NCI-H82 treated with DMSO at 0.1 percent for 48 hours (cell line): Measurements from ENCODE around the gene PUSL1.

Source experiments
- DNase-seq: peaks from one replicate; lab custom pipeline; 2025; ENCODE audit not compliant: unreplicated experiment; lab: John Stamatoyannopoulos, UW

Gene PUSL1

DNA sequence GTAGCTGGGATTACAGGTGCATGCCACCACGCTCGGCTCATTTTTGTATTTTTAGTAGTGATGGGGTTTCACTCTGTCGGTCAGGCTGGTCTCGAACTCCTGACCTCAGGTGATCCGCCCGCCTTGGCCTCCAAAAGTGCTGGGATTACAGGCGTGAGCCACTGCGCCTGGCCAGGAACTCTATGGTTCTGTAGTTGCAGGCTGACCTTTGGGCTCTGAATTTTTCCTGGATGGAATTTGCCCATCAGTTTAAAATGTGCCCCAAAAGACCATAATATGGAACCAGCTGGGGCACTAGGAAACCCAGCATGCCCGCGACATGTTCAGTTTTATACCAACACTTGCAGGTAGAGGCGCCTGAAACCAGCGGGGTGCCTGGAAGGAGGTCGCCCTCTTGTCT, 29.8 kb upstream of the PUSL1 start:
- no peak for DNase-seq

GRCh38 chr1:1279028-1279427, 29.4 kb upstream of the PUSL1 start:
- DNase-seq: no peak

DNA sequence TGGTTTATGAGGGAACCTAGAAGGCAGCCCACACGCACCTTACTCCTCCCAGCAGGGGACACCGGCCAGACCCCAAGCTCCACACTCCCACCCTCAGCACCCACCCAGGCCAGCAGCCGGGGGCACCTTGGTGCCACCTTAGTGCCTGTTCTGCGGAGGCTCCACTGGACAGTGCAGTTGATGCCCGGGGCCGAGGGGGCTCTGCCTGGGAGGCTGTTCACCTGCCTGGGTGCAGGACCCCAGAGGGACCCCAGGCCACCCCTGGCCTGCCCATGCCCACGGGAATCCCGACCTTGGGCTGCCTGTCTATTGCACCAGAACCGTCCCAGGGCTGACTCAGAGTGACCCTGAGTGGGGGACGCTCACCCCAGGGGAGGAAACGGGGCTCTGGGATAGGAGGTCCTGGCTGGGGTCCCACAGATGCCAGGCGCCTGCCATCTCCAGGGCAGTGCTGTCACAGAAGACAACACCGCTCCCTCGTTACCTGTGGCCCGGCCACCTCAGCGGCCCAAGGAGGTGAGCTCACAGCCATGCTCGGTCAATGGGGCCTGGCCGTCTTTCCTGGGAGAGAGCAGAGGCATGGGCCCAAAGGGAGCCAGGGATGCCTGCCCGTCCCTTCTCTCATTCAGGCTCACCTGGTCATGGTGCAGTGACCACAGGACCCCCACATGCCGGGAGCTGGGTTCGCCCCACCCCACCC, 27.5 kb upstream of the PUSL1 start:
- no peak for DNase-seq

DNA sequence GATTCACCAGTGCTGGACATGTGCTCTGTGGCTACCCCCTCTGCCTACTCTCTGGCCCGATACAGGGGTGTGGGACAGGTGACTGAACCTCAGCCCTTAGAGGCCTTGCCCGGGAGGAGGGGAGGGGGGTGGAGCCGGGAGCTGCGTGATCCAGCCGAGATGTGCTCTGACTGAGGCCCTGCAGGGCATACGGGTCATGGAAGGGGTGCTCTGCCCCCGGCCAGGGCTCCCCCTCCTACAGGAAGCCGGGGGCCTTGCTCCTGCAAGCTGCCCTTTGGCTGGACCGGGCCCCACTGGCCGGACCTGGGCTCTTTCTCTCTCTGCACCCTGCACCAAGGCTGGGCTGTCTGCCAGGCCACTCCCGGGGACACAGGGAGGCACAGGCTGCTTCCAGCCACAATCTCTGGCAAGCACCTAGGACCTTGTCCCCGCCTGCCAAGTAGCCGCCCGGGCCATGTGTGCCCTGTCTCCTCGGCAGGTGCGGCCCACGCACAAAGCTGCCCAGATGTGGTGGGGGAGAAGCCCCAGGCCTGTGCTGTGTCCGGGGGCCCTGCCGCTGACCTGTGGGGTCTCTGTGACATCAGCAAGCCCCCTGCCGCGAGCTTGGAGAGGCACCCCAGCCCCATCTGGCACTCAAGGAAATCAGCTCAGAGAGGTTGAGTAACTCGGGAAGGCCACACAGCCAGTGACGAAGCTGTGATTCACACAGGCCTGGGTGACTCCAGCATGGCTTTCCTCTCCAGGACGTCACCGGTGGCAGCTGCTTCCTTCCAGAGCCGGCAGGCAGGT, 26.7 kb upstream of the PUSL1 start:
- DNase-seq: no peak

DNA sequence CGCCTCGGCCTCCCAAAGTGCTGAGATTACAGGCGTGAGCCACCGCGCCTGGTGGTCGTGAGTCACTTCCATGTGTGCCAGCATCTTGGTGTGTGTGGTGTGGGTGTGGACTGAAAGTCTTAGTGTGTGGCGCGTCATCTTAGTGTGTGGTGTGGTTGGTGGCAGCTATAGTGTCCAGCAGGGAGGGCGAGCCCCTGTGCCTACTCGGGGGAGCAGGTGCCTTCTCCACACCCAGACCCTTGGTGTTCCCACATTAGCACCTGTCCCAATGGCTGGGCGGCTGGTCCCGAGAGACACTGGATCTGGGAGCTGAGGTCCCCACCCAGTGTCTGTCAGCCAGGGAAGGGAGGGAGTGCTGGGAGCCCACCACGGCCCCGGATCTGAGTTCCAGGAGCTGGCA, 25.4 kb upstream of the PUSL1 start:
- no peak for DNase-seq

DNA sequence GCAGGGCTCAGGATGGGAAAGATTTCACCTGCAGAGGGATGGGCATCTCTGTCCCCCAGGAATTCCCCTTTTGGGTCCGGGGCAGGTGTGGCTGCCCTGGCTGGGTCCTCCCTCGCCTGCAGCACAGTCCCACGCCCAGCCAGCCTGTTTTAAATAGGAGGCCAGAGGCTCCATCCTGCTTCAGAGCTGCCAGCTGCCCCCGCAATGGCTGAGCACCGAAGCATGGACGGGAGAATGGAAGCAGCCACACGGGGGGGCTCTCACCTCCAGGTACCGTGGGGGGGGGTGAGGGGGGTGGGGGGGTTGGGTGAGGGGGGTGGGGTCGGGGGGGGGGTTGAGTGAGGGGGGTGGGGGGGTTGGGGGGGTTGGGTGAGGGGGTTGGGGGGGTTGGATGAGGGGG, 24.6 kb upstream of the PUSL1 start:
- DNase-seq: no peak

DNA sequence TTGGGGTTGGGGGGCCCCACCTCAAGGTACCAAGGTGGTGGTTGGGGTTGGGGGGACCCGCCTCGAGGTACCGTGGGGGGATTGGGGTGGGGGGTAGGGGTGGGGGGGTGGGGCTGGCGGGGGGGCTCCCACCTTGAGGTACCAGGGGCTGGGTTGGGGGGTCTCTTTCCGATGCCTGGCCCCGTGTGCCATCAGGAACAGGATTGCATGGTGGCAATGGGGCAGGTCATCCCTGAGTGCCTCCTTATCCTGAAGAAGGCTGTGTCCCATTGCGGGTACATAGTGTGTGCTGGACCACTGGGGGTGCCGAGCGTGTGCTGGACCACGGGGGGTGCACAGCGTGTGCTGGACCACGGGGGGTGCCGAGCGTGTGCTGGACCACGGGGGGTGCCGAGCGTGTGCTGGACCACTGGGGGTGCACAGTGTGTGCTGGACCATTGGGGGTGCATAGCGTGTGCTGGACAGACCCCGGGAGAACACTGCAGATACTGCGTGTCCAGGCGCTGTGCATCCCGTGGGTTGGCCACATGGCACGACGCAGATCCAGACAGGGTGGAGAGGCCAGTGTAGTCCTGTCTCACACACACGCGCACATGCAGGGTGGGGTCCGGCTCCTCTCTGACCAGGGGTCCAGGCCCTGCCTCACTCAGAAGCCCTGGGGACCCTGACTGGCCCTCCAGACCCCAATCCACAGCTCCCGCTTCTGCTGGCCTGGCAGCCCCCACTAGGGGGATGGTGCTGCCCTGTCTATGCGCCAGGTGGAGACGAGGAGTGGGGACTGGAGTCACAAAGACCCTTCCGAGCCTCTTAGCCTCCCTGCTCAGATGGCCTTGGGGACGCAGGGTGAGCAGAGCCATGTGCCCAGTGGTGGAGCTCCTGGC, 23.9 kb upstream of the PUSL1 start:
- DNase-seq: no peak

DNA sequence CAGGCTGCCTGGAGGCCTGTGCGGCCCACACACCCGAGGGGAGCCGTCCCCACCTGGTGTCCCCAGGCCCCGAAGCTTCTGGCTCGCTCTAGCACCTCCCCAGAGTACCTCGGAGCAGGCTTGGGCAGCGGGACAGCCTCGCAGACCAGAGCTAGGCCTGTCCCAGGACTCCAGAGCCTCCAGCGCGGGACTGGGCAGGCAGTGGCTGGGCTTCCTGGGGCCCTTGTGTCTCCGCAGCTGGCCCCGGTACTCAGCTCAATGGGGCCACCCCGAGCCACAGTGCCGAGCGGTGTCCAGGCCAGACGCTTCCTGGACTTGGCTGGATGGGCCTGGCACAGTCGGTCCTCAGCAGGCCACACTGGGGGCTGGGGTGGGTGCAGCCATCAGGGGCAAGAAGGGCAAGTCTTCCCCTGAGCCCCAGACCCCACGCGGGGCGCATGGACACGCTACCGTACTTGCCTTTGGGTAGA, 23.3 kb upstream of the PUSL1 start:
- DNase-seq: no peak

- no peak for DNase-seq
These were observed 22.6 kb upstream of the PUSL1 start for GRCh38 chr1:1285611-1286311.

GRCh38 chr1:1286313-1287261, 21.8 kb upstream of the PUSL1 start:
- DNase-seq: no peak

DNA sequence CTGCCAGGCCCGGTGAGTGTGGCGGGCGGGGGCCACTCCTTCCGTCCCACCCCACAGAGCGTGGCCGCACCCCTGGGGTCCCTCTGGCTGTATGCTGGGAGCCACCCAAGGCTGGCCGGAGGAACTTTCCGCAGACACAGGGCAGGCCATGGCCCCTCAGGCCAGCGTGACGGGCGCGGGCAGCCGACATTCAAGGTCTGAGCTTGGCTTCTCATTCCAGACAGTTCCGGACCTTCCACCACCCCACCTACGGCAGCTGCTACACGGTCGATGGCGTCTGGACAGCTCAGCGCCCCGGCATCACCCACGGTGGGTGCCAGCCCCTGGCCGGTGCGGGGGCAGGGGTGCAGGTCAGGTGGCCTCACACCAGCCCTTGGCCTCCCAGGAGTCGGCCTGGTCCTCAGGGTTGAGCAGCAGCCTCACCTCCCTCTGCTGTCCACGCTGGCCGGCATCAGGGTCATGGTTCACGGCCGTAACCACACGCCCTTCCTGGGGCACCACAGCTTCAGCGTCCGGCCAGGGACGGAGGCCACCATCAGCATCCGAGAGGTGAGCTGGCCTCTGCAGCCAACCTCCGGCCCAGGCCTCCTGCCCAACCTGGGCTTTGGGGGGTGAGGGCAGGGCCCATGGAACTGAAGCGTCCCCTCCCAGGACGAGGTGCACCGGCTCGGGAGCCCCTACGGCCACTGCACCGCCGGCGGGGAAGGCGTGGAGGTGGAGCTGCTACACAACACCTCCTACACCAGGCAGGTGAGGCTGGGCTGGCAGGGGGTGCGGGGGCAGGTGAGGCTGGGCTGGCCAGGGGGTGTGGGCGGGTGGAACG, 20.9 kb upstream of the PUSL1 start:
- DNase-seq: no peak

GRCh38 chr1:1290238-1290731, 18.1 kb upstream of the PUSL1 start:
- DNase-seq: peak; percentile 21

DNA sequence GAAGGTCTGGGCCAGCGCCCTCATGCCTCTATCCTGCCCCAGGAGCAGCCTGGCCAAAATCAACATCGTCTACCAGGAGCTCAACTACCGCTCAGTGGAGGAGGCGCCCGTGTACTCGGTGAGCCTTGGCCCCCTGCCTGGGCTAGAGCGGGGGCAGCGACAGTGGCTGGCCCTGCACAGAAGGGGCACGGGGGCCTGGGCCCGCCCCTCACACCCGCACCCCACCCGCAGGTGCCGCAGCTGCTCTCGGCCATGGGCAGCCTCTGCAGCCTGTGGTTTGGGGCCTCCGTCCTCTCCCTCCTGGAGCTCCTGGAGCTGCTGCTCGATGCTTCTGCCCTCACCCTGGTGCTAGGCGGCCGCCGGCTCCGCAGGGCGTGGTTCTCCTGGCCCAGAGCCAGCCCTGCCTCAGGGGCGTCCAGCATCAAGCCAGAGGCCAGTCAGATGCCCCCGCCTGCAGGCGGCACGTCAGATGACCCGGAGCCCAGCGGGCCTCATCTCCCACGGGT, 17.3 kb upstream of the PUSL1 start:
- no peak for DNase-seq

GRCh38 chr1:1291548-1292441, 16.6 kb upstream of the PUSL1 start:
- DNase-seq: peak; percentile 55

- DNase-seq: no peak
These were observed 16.0 kb upstream of the PUSL1 start for GRCh38 chr1:1292442-1292779.

DNA sequence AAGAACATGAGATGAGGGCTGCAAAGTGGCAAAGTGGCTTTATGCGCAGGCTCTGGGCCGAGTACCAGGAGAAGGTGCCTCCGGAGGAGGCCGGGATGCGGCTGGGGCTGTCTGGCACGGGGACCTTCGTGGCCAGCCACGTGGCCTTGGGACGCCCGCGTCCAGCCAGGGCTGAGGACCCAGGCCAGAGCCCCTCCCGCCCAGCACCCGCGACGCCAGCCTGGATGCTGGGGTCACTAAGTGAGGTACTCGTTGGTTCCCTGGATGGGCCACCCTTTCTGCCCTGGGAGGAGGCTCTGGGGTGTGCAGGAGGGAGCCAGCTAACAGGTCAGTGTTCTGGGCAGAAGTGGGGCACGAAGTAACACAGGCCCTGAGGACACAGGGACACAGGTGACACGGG, 15.5 kb upstream of the PUSL1 start:
- DNase-seq: no peak
